NCI-H2196 treated with DMSO at 0.1 percent for 48 hours (cell line): ENCODE measurements around the gene PCDH17.

Experiments used
- DNase-seq: peaks from one replicate; lab custom pipeline; 2025; ENCODE audit not compliant: unreplicated experiment; lab: John Stamatoyannopoulos, UW

Gene PCDH17

GRCh38 chr13:57633950-57634838 is 2.6 kb downstream of the PCDH17 start:
- no peak for DNase-seq

GRCh38 chr13:57634839-57635165 is 3.3 kb downstream of the PCDH17 start:
- DNase-seq = no peak

- DNase-seq = no peak
Measured at GRCh38 chr13:57635541-57636085, 4.1 kb downstream of the PCDH17 start.

GRCh38 chr13:57636816-57637215 is 5.3 kb downstream of the PCDH17 start:
- DNase-seq = no peak

GRCh38 chr13:57637515-57637914 is 6.0 kb downstream of the PCDH17 start:
- no peak for DNase-seq

- DNase-seq = no peak
Measured at GRCh38 chr13:57638186-57638890, 6.8 kb downstream of the PCDH17 start.

GRCh38 chr13:57640607-57641006 is 9.1 kb downstream of the PCDH17 start:
- DNase-seq = no peak

GRCh38 chr13:57641051-57641450 is 9.5 kb downstream of the PCDH17 start:
- no peak for DNase-seq

GRCh38 chr13:57644106-57644505 is 12.6 kb downstream of the PCDH17 start:
- no peak for DNase-seq

- no peak for DNase-seq
Measured at GRCh38 chr13:57653229-57653989, 21.9 kb downstream of the PCDH17 start.

- no peak for DNase-seq
Measured at GRCh38 chr13:57665481-57665880, 33.9 kb downstream of the PCDH17 start.

- DNase-seq = no peak
Measured at GRCh38 chr13:57666131-57666953, 34.8 kb downstream of the PCDH17 start.

GRCh38 chr13:57672168-57672567 is 40.6 kb downstream of the PCDH17 start:
- no peak for DNase-seq

- no peak for DNase-seq
Measured at GRCh38 chr13:57673197-57673596, 41.7 kb downstream of the PCDH17 start.

- no peak for DNase-seq
Measured at GRCh38 chr13:57675526-57675925, 44.0 kb downstream of the PCDH17 start.

- DNase-seq = no peak
Measured at GRCh38 chr13:57680609-57681008, 49.1 kb downstream of the PCDH17 start.

GRCh38 chr13:57682128-57682716 is 50.7 kb downstream of the PCDH17 start:
- DNase-seq = no peak

- no peak for DNase-seq
Measured at GRCh38 chr13:57698851-57699250, 67.3 kb downstream of the PCDH17 start.

- no peak for DNase-seq
Measured at GRCh38 chr13:57704031-57704430, 72.5 kb downstream of the PCDH17 start.

- DNase-seq = no peak
Measured at GRCh38 chr13:57716295-57716694, 84.8 kb downstream of the PCDH17 start.
